ENCODE data around the gene DYNC1I1.
A peak's percentile ranks its signal among the peaks of the same experiment; 100 is the strongest.

The DYNC1I1 gene

GRCh38 chr7:95772298-95772770 lies at the start of gene DYNC1I1:
TSS of gene DYNC1I1 (plus strand) at chr7:95772554. CDS start at chr7:95804730, 32,176 bp downstream.
- peak; percentile 1 for DNase-seq (ENCODE audit: low read depth)

- no peak for DNase-seq (ENCODE audit: low read depth)
Measured at GRCh38 chr7:95723583-95724180, 48.7 kb upstream of the DYNC1I1 start.

GRCh38 chr7:95725205-95725604 lies 47.1 kb upstream of the DYNC1I1 start:
- DNase-seq (ENCODE audit: low read depth), result no peak

DNA sequence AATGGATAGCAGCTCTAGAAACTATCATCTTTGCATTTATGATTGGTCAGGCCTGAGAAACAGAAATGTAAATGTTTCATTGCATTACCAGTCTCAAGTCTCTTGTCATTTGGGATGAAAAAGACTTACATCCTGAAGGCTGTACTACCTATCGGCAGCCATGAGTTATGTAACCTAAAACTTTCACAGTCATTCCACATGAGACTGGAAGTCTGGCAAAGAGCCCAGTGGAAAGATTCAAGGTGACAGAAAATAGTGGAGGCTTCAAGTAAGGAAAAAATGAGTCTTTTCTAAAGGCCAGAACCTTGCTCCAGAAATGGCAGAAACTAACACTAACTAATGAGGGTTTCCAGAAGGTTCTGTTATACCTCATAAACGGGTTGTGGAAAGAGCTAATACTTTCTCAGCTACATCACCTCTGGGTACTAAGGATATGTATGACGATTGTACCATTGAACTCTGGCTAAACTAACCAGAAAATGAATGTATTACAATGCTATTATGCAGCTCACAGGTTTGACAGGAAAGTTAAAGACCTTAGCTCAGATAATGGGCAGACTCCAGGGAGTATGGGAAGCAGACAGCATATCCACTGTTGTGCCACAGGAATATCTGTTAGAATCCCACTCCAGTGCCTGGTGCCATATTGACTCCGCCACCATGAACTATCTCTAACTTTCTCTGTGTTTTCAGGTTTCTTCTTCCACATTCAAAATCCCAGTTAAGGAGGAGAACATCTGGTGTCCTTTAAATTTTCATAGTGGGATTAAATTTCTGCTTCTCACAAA lies 41.7 kb upstream of the DYNC1I1 start:
- DNase-seq (ENCODE audit: low read depth), result no peak

DNA sequence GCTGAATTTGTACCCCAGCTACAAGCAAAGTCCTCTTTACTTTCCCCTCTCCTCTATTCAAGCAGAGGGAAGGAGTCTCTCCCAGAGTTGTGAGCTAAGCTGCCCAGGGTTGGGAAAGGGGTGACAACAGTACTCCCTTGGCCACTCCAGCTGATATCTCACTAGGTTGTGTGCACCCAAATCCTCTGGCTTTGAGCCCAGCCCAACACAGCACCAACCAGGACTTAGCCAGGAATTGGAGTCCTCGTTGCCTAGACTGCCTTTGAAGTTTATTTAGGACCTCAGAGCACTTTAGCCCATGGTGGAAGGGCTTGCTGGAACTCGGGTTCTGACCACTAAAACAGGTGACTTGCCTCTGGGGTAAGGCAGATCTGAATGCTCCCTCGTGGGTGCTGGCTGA lies 35.7 kb upstream of the DYNC1I1 start:
- DNase-seq (ENCODE audit: low read depth), result no peak

DNA sequence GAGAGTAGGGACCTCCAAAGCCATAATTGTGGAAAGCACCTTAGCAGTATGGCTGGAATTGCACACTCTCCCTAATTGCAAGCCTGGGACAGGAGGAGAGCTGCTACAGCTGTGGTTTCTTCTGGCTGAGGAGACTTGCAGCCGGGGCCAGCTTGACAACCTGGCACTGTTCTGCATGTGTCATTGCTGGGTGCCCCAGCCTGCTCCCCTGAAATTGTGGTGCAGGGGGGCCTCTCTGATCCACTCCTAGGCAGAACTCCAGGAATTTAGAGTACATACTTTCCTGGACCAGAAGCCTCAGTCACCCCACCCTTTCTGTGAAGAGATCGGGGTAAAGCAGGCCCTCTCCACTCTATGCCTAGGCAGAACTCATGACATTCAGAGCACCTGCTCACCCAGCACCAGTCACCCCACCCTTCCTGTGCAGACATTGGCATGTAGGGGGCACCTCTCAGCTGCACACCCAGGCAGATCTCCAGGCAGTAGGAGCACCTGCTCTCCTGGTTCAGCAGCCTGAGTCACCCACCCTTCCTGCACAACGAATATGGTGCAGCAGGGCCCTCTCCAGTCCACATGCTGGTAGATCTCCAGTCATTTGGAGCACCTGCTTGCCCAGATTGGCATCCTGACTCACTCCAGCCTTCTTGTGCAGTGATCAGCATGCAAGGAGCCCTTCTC lies 34.4 kb upstream of the DYNC1I1 start:
- DNase-seq (ENCODE audit: low read depth), result no peak

- DNase-seq (ENCODE audit: low read depth), result no peak
Measured at GRCh38 chr7:95749044-95749443, 23.3 kb upstream of the DYNC1I1 start.

DNA sequence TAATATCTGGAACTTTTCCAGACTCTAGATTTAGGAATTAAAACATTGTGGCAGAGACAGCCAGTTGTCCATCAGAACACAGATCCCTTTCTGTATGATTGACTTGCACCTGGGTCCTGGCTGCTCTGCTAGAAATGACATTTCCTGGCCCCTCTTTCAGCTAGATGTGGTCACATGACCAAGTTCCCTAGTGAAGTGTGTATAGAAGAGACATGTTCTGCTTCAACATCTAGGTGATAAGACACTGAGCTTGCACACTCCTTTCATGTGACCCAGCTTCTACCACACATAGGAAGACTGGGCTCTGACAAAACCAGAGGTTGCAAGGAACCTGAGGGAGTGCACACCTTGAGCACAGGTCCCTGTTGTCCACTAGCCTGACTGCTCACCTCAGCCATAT lies 22.8 kb upstream of the DYNC1I1 start:
- DNase-seq (ENCODE audit: low read depth), result no peak

GRCh38 chr7:95753440-95753839 lies 18.9 kb upstream of the DYNC1I1 start:
- DNase-seq (ENCODE audit: low read depth), result no peak

DNA sequence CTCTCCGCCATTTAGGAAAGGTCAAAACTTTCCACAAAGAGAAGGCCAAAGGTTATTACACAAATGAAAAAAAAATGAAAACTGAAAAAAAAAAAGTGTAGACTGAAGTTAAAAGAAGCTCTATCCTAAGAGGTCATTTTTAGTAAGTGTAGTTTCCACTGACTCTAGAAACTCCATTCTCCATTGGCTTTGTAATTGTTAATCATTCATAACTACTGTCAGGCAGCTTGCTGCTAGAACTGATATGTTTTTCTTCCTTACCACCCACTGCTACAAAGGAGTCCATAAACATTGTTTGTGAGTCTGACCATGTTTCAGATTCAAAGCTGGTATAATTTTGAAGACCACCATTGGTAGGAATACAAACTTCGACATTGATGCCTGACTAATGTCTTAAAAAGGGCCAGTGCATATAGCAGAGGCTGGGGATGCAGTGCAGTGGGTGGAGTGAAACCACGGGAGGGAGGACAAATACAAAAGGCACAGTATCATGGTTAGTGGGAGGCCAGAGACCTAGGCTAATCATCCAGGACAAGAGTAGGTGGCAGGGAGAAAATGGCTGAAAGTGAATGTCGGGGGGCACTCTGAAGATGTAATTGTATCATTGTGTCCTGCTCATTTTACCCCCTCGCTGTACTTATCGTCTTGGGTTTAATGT lies 16.9 kb upstream of the DYNC1I1 start:
- DNase-seq (ENCODE audit: low read depth), result no peak

- DNase-seq (ENCODE audit: low read depth), result no peak
Measured at GRCh38 chr7:95758187-95758586, 14.2 kb upstream of the DYNC1I1 start.

GRCh38 chr7:95766086-95766485 lies 6.3 kb upstream of the DYNC1I1 start:
- no peak for DNase-seq (ENCODE audit: low read depth)

DNA sequence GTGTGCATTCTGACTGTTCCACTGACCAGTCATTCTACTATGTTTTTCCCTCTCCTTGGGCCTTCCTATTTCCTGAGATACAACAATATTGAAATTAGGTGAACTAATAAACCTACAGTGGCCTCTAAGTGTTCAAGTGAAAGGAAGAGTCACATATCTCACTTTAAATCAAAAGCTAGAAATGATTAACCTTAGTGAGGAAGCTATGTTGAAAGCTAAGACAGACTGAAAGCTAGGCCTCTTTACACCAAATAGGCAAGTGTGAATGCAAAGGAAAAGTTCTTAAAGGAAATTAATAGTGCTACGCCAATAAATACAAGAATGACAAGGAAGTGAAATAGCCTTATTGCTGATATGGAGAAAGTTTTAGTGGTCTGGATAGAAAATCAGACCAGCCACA lies 5.7 kb upstream of the DYNC1I1 start:
- DNase-seq (ENCODE audit: low read depth), result no peak

DNA sequence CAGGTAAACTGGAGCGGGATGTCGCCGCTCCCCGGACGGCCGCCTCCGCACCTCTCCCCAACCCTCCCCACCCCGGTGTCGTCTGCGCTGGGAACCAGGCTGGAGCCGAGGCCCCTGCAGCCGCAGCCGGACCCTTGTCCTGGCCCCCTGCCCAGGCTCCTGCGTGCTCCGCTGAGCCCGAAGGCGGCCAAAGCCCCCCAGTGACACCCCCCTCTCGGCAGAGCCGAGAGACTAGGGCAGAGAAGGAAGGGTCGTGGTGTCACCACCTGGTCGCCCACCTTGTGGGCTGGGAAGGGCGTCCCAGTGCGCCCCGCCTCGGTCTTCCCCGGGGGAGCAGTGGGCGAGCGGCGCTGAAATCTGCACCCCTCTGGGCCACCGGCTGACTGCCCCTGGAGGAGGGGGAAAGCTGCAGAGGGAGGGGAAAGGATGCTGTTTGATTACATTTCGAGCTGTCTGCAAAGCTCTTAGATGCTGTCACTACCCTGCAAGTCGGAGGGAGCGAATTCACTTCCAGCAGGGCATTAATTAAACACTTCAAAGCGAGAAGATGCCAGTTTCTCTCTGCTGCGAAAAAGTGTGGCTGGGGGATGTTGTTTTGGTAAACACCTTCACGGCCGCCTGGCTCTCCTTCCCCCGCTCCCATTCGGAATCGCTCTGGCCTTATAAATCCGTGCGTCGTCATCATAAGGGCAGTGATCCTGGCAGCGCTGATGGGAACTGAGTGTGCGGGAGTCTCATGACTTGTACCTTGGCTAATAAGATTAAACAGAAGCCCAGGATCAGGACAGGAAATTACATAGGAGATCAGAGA lies 622 bp downstream of the DYNC1I1 start:
- no peak for DNase-seq (ENCODE audit: low read depth)

GRCh38 chr7:95776561-95777185 lies 4.3 kb downstream of the DYNC1I1 start:
- no peak for DNase-seq (ENCODE audit: low read depth)

DNA sequence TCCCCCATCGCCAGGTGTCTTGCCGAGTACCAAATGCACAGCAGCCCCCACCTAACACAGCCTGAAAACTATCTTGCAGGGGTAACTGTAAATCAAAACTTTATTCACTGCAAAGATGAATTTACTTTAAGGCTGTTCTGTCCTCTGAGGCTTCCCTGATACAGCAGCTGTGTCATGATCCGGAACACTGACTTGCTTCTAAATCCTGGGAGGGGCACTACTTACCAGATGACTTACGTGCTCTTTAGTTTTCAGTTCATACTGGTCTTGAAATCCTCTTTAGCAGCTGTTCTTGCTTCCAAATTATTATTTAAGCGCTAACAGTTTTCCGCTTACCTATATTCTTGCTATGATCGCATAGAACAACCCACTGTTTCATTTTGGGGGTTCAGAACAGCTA lies 4.9 kb downstream of the DYNC1I1 start:
- no peak for DNase-seq (ENCODE audit: low read depth)

DNA sequence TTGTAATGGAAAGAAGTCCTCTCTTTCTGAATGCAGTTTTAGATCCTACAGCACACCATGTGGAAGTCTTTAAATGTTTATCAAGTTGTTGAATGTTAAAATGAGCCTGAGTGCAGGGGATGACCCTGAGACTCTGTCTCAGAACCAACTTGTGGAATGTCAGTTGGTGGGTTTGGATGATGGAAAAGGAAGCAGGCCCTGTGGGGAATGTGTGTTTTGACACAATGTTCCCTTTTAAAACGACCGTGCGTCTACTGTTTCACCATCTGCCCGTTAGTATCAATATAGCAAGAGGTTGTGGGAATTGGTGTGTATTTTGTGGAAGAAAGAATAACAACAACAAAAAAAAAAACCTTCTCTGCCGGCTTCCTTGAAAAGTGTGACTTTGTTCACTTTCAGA lies 8.3 kb downstream of the DYNC1I1 start:
- DNase-seq (ENCODE audit: low read depth), result no peak

GRCh38 chr7:95781961-95782586 lies 9.7 kb downstream of the DYNC1I1 start:
- no peak for DNase-seq (ENCODE audit: low read depth)

- no peak for DNase-seq (ENCODE audit: low read depth)
Measured at GRCh38 chr7:95784796-95785195, 12.4 kb downstream of the DYNC1I1 start.

- no peak for DNase-seq (ENCODE audit: low read depth)
Measured at GRCh38 chr7:95788258-95788657, 15.9 kb downstream of the DYNC1I1 start.

DNA sequence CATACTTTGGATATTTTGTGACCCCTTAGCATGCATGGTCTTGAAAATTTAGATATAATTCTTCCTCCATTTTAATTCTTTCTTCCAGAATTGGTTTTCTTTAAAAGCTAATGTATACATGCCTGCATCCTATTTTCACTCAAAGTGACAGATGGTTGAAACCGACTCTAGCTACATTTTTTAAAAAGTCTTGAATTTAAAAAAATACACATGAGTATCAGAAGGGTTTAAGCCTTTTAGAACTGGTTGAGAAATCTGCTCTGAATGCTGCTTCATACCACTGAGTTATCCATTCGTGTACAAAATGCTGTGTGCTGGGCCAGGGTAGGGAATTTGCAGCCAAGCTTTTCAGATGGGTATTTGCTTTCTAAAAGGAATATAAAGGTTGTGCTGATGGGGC lies 16.5 kb downstream of the DYNC1I1 start:
- DNase-seq (ENCODE audit: low read depth), result no peak

All from stimulated activated CD4-positive, alpha-beta T cell treated with anti-CD3 and anti-CD28 coated beads, Interleukin-2, amount 100 ng/mL, for 4 hours (primary cell).